HEK293 (cell line): ENCODE results near the gene FAM151B.
"Not testable (repeated sequence)": the region's sequence is repeated elsewhere in the genome, so short reads cannot be mapped to it uniquely, and the experiment has no call there.

Experiments used
- TF ChIP-seq, protein P1 (sequence below): fragments of 450-650 bp; formaldehyde crosslinking; IDR thresholded peaks from 2 replicates; pipeline ENCODE4 v1.5.1; 2016; ENCODE audit warnings: missing biosample characterization, missing genetic modification characterization
- TF ChIP-seq, protein P2 (sequence below): fragments of 450-650 bp; formaldehyde crosslinking; IDR thresholded peaks from 2 replicates; pipeline ENCODE4 v1.5.1; 2016; ENCODE audit warnings: missing biosample characterization, missing genetic modification characterization

DNA sequence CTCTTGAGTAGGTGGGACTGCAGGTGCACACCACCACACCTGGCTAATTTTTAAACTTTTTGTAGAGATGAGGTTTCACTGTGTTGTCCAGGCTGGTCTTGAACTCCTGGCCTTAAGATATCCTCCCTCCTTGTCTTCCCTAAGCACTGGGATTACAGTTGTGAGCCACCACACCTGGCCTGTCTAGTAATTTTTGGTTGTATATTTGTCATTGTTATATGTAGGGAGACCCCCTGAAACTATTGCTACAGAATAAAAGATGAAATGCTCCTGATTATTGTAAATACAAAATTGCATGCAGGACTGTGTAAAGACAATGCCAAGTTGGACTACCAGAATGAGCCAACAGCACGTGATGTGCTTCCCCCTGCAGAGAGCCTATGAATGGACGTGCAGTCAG is 17.3 kb upstream of the FAM151B start:
- TF ChIP-seq, protein P1, sequence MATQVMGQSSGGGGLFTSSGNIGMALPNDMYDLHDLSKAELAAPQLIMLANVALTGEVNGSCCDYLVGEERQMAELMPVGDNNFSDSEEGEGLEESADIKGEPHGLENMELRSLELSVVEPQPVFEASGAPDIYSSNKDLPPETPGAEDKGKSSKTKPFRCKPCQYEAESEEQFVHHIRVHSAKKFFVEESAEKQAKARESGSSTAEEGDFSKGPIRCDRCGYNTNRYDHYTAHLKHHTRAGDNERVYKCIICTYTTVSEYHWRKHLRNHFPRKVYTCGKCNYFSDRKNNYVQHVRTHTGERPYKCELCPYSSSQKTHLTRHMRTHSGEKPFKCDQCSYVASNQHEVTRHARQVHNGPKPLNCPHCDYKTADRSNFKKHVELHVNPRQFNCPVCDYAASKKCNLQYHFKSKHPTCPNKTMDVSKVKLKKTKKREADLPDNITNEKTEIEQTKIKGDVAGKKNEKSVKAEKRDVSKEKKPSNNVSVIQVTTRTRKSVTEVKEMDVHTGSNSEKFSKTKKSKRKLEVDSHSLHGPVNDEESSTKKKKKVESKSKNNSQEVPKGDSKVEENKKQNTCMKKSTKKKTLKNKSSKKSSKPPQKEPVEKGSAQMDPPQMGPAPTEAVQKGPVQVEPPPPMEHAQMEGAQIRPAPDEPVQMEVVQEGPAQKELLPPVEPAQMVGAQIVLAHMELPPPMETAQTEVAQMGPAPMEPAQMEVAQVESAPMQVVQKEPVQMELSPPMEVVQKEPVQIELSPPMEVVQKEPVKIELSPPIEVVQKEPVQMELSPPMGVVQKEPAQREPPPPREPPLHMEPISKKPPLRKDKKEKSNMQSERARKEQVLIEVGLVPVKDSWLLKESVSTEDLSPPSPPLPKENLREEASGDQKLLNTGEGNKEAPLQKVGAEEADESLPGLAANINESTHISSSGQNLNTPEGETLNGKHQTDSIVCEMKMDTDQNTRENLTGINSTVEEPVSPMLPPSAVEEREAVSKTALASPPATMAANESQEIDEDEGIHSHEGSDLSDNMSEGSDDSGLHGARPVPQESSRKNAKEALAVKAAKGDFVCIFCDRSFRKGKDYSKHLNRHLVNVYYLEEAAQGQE (tag by site-specific recombination), result not testable (repeated sequence)
- TF ChIP-seq, protein P2, sequence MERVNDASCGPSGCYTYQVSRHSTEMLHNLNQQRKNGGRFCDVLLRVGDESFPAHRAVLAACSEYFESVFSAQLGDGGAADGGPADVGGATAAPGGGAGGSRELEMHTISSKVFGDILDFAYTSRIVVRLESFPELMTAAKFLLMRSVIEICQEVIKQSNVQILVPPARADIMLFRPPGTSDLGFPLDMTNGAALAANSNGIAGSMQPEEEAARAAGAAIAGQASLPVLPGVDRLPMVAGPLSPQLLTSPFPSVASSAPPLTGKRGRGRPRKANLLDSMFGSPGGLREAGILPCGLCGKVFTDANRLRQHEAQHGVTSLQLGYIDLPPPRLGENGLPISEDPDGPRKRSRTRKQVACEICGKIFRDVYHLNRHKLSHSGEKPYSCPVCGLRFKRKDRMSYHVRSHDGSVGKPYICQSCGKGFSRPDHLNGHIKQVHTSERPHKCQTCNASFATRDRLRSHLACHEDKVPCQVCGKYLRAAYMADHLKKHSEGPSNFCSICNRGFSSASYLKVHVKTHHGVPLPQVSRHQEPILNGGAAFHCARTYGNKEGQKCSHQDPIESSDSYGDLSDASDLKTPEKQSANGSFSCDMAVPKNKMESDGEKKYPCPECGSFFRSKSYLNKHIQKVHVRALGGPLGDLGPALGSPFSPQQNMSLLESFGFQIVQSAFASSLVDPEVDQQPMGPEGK (tag by site-specific recombination), result not testable (repeated sequence)
